ENCODE results near the gene TIAM2.
"Not testable (repeated sequence)": the region's sequence is repeated elsewhere in the genome, so short reads cannot be mapped to it uniquely, and the experiment has no call there.

TIAM2 gene

DNA sequence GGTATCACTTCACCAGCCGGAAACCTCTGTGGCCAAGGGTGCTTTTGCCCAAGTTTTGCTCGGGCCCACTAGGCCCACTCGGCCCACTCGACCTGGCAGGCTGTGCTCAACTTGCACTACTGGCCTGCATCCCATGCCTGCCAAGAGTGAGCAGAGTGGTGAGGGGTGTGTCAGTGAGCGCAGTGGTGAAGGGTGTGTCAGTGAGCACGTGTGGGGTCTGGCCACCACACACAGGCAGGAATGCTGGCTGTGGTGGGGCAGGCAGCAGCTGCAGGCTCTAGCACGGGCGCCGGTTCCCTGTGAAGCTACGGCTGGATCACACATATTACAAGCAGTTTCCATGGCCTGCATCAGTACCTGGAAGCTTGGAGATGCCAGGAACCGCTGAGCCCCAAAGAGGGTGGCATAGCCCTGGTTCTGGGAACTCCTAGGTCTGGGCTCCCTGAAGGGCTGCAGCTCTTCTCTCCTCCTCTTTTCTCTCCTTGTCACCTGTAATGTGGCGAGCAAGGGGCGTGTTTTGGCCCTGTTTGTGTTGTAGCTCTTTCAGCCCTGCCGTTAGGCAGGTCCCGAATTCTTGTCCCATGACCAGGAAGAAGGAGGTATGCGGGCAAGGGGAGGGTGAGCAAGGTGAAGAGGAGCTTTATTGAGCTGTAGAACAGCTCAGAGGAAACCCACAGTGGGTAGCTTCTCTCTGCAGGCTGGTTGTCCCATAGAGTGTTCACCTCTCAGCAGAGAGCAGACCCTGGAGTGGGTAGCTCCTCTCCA is 217.7 kb downstream of the TIAM2 start:
- no peak for DNase-seq

DNA sequence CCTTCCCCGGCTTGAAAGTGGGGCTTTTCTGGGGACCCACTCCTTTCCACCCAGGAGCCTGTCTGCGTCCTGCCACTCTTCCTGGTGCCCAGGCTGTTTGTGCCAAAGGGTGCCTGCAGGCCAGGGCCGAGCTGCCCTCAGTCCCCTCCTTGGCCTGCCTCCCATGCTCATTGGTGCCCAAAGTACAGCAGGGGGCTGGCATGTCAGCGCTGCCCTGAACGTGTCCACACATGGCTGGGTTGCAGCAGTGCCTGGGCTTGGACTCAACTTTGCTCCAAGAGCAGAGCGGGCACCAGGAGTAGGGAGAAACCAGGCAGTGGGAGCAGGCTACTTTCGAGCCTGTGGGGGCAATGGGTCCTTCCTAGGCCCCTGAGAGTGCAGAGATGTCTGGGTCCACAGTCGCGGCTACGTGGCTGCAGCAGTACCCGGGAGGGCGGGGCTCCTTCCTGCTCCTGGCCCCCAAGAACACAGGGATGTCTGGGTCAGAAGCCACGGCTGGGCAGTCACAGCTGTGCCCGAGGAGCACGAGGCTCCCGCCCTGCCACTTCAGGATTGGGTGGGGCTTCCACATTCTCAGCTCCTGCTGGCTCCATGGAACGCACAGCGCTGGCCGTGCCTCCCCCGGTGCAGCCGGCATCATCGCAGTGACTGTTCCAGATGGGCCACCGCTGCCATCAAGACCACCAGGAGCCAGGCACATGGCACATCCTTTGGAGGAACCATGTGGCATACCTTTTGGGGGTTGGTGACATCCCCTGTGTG is 218.7 kb downstream of the TIAM2 start:
- DNase-seq = no peak

DNA sequence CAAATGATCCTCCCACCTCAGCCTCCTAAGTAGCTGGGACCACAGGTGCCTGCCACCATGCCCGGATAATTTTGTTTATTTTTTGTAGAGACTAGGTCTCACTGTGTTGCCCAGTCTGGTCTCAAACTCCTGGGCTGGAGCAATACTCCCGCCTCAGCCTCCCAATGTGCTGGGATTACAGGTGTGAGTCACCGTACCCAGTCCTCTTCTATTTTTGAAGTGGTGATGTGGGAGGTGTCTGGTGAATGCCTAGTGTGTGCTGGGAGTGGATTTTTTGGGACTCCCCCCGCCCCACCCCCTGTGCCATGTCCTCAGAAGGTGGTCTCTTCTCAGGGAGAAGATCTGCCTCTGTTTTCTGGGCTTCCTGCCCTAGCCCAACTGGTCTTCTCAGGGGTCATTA is 220.8 kb downstream of the TIAM2 start:
- DNase-seq = no peak

DNA sequence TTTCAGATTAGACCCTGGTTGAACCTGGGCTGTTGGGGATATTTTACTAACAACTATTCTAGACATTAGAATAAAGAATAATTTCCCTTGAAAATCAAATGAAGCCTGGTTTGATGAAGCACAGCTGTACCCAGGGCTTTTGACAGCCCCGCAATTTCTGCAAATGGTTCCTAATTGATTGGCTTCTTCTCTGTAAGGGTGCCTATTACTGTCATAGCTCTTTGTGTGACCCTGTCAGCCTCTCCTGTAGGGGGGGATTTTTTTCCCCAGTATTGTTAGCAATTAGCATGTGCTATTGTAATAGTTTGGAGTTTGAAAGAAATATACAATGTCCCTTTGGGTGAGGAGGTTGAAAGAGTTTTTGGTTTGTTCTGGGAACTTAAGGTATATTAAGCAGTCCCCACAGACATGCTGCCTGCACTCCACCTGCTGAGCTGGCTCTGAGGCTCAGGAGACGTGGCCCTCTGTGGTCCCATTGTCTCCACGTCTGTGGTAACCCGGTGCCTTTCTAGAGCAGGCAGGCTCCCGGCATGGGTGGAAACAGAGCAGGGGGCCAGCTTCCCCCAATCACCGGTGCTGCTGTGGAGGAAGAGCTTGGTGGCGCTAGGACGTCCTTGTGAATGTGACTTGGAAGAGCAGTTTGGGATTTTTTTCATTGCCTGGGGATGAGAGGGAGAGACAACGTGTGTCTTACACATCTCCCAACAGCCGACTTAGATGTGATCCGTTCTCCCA is 221.4 kb downstream of the TIAM2 start:
- no peak for DNase-seq

DNA sequence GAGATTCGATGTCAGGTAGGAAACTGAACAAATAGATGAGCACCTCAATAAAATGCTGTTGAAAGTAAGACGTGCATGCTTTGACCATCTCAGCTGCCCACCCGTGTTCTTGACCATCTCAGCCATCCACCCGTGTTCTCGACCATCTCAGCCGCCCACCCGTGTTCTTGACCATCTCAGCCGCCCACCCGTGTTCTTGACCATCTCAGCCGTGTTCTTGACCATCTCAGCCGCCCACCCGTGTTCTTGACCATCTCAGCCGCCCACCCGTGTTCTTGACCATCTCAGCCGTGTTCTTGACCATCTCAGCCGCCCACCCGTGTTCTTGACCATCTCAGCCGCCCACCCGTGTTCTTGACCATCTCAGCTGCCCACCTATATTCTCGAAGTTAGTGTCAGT is 223.6 kb downstream of the TIAM2 start:
- not testable (repeated sequence) for DNase-seq

DNA sequence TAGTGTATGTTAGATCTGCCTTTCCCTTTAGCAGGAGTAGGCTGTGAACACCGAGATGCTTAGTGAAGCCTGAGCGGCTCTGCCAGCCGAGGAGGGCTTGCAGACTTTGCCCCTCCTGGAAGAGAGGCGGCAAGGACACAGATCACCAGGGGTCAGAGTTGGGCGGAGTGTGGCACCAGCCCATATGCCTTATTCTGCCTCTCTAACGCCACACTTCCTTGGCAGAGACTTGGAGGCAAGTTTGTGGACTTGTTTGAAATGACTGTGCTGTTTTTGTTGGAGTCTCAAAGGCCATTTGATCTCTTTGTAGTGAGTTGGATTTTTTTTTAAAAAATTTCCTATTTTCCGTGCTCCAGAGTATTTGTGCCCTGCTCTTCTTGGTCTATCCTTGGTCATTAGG is 224.2 kb downstream of the TIAM2 start:
- no peak for DNase-seq

DNA sequence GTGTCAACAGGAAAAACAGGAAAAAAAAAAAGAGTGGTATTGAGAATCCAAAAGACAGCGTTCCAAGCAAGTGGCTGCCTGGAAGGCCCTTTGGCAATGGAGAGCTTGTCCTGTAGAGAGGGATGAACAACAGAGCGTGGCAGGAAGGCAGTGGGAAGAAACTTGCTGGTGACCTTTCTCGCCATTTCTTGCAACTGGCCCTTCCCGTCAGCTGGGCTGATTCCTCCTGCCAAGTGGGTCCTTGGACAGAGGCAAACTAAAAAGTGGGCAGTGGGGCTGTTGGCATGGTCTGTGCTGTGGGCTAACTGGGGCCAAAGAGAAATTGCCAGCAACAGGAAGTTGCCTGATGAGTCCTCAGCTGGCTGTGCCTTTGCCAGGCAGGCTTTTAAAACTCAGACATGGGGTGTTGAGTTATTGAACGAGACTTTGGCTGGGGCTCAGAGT is 224.8 kb downstream of the TIAM2 start:
- no peak for DNase-seq

DNA sequence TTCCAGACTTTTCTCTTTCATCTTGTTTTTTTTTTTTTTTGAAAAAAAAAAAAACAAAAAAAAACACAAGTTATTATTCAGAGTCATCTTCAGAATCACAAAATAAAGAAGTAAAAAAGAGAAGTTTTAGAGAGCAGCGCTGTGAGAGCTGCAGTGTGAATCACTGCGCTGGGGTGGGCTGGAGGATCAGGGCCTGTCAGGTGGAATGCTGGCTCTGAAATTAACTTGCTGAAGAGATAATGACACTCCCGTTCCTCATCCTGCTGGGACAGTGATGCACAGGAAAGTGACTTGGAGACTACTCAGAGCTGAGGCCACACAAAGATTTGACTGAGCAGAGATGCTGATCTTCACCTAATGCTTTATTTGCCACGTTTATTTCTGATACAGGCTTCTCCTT is 226.0 kb downstream of the TIAM2 start:
- DNase-seq = no peak

DNA sequence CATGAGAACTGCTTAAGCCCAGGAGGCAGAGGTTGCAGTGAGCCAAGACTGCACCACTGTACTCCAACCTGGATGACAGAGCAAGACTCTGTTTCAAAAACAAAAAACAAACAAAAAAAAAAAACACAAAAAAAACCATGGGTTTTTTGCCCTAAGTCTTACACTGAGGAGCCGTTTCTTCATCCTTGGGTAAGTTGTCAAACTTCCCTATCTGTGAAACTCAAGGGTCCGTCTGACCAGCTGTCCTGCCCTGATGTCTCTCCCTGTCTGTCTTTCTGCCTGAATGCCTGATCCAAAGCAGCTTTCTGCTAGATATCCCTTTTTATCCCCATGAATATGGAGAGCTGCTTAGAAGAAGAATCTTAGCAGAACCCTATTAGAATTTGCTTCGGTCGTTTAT is 227.4 kb downstream of the TIAM2 start:
- DNase-seq = no peak

DNA sequence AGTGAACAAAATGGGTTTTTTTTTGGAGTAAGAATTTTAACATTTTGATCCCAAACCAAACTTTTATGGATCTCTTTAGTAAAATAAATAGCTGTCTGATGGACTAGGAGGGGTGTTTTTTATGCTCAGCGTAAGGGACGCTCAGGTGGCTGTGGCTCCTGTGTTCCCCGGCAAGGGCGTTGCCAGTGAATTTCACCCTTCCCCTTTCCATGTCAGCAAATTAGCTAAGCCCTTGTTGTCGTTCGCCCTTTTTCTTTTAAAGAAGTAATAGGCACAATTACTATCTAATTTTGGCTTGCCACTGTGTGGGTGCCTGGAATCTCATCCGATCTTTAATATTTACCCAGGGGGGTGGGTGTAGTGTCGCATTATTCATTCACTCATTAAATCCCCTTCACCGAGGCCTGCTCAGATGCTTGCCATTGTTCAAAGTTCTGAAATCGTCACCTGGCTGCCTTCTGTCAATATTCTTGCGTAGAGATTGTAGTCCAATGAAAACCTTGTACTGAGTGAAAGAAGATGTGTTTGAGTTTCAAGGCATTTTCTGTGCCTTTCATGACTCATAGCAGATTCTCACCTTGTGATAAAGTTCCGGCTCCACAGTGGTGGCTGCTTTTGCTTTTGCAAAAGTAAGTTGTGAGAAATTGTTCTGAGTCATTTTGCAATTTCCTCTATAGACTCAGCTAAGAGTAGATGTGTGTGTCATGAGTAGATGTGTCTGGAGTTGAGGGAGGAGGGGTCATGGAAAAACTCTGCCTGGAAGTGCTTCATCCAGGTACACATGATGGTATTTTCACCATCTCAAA is 228.7 kb downstream of the TIAM2 start:
- DNase-seq = peak; percentile 34 to 49

DNA sequence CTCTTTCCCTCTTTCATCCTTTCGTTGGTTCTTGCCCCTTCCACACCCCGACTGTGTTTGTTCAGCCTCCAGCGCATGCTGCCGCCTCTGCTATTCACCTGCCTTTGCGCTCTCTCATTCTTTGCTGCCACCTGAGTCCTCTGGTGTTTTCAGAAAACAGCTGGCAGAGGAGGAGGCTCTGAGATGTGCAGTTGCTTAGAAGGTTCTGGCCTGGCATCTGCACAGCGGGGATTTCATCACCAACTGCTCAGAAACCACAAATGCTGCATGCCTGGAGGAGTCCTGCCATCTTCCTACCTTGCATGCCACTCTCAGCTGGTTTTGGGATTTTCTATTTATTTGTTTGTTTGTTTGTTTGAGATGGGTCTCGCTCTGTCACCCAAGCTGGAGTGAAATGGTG is 229.5 kb downstream of the TIAM2 start:
- DNase-seq = no peak

DNA sequence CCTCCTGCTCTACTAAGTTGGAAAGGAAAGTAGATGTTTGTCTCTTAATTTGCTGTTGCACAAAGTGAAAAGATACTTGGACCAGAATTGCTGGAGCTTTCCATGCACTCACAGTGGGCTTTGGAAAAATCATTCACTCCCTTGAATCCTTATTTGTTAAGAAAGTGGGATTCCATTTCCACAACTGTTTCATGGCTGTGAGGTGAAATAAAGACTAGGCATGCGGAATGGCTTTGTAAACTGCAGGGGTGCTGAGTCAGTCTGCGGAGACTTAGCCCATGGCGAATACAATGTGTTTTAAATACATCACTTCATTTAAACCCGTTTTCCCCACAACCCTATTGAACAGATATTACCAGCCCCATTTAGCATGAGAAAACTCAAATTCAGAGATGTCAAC is 231.9 kb downstream of the TIAM2 start:
- no peak for DNase-seq

DNA sequence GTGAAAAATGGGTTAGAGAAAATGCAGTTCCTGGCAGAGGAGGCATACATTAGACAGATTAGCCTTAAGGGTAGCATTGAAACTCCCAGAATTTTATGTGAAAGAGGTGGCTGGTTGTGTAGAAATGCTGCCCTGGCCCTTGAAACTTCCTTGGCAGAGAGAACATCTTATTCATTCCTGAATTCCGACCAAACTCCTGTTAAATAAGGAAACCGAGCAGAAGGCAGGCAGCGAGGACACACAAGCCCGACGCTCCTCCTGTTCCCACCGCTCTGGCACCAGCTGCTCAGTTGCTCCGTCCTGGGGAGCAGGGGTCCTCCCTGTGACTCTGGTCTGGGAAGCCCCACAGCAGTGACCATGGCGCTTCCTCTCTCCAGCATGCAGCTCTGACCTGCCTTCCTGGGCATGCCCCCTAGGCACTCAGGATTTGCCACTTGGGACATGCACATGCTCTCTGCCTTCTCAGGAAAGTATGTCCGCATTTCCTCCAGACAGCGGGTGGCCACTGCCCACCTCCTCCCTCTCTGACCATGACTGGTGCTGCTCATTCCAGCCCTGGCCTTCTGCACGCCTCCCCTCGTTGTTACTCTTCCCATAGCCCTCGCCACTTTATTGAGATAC is 233.5 kb downstream of the TIAM2 start:
- no peak for DNase-seq

DNA sequence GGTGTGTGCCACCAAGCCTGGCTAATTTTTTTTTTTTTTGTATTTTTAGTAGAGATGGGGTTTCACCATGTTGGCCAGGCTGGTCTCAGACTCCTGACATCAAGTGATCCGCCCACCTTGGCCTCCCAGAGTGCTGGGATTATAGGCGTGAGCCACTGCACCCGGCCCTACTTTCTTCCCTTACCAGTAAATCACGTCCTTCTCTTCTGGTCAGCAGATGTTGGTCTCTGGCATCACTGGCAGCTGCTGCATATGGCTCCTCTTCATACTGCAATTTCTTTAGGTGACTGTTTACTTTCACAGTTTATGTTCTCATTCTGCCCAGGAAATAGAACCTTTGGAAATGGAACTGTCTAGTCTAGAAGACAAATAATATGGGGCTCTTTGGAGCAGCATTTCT is 235.9 kb downstream of the TIAM2 start:
- DNase-seq = not testable (repeated sequence)

DNA sequence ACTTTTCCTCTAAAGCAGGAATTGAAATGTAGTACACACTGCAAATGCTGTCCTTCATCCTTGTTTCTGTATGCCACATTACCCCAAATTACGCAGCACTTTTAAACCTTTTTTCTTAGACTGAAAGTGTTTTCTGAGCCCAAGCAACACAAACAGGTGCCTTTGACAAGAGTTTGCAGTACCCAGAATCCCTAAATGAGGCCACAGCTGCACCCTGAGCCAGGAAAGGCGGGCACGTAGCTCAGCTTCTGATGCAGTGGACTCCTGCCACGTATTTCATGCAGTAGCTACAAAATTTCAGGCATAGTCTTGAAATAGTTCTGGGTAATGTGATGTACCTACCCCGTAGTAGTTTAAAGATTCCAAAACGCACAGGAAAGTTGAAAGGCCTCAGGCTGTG is 237.7 kb downstream of the TIAM2 start:
- no peak for DNase-seq

DNA sequence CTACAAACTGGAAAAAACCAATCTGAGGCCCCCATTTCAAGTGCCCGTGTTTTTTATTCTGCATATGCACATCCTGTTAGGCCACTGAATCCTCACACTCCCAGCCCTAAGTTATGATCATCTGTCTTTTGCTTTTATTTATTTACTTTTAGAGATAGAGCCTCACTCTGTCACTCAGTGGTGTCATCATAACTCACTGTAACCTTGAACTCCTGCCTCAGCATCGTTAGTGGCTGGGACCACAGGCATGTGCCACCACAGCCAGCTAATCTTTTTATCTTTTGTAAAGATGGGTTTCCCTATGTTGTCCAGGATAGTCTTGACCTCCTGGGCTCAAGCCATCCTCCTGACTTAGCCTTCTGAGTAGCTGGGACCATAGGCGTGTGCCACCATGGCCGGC is 239.1 kb downstream of the TIAM2 start:
- no peak for DNase-seq

DNA sequence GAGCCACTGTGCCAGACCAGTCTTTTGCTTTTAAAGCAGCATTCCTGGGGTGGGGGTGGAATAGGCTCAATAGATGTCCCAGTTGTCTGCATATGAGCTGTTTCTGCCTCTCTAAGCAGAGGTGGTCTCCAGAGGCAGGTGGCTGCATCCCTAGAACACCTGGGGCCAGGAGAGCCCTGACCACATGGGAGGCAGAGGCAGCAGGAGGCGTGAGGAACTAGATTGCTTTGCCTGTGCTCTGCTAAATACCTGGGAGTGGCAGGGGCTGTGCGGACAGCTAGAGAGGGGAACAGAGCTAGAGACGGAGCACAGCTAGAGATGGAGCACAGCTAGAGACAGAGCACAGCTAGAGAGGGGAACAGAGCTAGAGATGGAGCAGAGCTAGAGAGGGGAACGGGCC is 239.6 kb downstream of the TIAM2 start:
- DNase-seq = no peak

DNA sequence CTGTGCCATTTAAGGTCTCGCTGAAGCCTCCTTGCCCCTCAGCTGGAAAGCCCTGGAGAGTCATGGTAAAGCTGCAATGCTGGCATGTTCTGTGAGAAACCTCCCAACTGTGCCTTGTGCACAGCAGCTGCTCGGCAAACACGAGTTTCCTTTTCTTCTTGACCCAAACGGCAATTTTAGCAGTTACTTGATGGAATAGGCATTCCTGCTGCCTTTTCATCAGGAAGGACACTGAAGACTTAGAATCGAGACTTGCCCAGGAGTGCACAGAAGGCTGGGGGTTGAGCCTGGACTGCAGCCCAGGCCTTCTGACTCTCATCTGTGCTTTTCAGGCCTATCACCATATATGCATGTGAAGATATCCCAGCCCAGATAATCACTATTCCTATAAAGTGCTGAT is 240.0 kb downstream of the TIAM2 start:
- DNase-seq = no peak

DNA sequence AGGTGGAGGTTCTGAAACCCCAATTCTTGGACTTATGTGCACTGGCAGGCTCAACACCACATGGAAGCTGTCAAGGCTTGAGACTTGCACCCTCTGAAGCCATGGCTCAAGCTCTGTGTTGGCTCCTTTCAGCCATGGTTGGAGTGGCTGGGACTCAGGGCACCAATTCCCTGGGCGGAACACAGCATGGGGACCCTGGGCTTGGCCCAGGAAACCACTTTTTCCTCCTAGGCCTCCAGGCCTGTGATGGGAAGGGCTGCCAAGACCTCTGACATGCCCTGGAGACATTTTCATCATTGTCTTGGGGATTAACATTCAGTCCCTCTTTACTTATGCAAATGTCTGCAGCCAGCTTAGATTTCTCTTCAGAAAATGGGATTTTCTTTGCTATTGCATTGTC is 242.5 kb downstream of the TIAM2 start:
- no peak for DNase-seq

DNA sequence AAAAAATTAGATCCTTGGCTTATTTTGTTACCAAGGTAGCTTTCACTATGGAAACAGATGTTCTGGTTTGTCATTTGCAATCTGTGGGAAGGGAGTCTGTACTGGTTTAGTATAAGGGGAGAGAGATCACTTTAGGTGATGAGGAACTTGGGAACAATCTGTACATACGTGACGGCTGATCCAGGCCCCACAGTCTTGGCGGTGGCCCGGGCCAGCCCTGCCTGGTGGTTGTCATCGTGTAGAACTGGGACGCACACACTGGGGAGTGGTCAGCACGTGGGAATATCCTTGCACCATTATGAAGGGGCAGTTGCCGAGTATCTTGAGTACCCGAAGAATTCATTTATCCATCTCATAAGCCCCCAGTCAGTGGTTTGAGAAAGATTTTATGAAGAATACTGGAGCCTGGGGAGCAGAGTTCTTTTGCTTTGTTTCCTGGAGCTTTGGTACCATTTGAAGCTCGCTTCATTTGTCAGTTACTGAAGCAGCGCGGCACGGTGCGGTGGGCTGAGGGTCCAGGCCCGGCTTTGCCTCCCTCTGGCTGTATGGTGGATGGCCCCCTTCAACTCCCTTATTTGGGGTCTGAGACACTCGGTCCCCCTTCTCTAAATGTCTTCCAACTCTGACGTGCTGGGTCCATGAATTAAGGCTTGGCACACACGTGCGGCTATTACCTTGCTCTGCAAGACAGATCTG is 245.9 kb downstream of the TIAM2 start:
- no peak for DNase-seq

DNA sequence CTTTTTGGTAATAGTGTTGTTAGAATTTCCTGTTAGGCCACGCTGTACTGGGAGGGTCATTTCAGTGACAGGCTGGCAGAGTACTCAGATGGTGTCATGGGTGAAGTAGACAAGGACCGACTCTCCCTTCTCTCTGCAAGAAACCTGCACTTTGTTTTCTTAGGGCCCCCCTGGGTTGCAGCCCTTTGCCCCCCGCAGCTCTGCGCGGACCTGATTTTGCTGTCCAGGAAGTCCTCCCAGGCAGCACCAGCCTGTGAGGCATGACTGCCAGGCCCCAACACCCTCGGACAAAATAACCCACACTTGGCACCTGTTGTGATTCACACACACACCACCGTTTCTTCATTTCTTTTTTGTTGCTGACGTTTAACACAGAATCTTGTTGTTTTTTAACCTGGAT is 246.9 kb downstream of the TIAM2 start:
- no peak for DNase-seq

DNA sequence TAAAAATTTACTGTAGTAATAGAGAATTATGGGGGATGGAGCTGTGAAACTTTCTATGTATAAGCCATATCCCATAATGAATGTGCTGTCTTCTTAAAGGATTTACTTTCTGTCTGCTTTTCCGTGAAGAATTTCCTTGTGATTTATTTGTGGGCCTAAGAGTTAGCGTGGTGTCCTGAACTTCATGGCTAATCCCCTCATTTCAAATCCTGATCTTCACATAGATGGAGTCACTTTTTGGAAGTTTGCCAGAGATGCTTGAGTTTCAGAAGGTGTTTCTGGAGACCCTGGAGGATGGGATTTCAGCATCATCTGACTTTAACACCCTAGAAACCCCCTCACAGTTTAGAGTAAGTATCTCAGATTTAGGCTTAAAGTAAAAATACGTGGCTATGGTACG is 249.3 kb downstream of the TIAM2 start:
- no peak for DNase-seq

Data from stimulated activated CD4-positive, alpha-beta T cell treated with anti-CD3 and anti-CD28 coated beads, Interleukin-4, amount 100 ng/mL, for 4 hours (primary cell).